LoVo (cell line): Measurements from ENCODE around the gene RNF125.
"Not testable (repeated sequence)": the region's sequence is repeated elsewhere in the genome, so short reads cannot be mapped to it uniquely, and the experiment has no call there.

Source experiments
- DNase-seq: peaks from one replicate; pipeline ENCODE4 v3.0.0-alpha.2; 2016; ENCODE audit warnings: low spot score

Gene RNF125

DNA sequence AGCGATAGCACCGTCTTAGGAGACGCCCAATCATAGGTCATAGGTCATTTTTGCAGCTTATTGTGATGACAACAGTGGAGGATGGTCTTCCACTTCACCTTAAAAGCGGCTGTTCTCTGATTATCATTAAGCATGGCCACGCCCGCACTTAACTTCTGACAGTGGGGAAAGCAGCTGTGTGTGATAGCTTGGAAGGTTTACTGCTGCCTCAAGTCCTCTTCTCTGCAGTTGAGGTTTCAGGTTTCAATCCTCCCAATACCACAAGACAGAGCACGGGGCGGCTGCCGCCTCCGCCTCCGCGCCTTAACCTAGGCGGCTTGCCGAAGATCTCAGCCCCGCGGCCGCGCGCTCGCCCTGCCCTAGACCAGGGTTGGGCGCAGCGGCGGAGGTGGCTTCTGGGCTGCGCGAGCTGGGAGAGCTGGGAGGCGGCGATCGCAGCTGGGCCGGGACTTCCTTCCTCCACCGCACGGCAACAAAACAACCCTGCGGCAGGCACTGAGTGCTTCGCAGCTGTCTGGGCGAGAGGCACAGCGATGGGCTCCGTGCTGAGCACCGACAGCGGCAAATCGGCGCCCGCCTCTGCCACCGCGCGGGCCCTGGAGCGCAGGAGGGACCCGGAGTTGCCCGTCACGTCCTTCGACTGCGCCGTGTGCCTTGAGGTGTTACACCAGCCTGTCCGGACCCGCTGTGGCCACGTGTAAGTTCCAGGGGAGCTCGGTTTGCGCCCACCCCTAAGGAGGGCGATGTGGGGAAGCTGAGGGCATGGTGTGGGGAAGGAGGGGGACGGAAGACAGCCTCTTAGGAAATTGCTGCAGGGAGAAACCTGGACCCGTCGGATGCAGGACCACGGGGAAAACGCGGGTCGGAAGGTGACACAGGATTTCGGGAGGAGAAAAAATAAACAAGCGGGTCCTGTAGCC is at the start of gene RNF125:
RNF125 (plus strand) TSS at position 495 of the 920 bp plus-strand sequence; CDS start at position 534, 39 bp downstream.
- peak; percentile 74 for DNase-seq

- DNase-seq, result no peak
These were observed 48.0 kb upstream of the RNF125 start for GRCh38 chr18:31970617-31971016.

DNA sequence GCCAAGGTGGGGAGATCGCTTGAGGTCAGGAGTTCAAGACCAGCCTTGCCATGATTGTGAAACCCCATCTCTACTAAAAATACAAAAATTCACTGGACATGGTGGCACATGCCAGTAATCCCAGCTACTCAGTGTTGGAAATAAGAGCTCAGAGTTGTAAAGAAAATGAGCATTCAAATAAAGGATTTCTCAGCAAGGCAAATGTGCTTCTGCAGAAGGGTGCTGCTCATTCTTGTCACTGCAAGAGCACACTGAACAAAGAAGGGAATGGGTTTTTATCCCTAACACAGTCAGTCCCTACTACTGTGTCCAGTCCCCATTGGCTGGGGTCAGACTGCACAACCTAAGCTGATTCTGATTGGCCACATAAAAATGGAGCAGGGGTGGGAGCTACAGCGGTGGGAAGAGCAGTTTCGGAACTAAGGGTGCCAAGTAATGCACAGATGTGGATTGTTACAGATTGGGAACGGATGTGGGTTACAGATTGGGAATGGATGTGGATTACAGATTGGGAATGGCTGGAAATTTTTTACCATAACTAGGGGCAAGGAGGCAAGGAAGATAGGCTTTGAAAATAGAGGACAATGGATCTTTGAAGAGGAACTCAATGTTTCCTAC is 44.6 kb upstream of the RNF125 start:
- DNase-seq, result no peak

- no peak for DNase-seq
These were observed 42.4 kb upstream of the RNF125 start for GRCh38 chr18:31976242-31976641.

DNA sequence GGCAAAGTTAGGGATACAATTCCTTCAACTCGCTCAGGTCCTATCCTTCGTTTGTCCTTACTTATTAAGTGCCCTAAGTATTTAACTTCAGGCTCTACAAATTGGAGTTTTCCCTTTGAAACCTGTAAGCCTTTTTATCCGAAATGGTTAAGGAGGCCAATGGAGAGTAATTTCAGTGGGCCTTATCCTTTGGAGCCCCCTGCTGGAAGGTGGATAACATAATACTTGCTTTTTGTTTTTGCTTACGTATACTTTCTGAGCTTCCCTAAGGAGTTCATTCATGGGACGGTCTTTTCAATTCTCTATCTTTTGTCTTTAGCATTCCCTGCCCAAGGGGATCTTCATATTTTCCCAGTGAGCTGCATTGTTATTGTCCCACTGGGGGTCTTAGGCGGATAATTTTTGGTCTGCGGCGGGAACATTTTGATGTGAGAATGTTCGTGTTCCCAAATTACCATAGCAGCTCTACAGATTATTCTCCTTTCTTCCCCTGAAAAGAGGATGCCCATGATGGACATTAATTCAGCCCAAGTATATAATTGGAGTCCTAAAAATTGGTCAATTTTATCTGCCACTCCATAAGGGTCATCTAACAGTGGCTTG is 41.3 kb upstream of the RNF125 start:
- DNase-seq, result peak; percentile 39

GRCh38 chr18:31978616-31979015 is 40.0 kb upstream of the RNF125 start:
- DNase-seq, result no peak

DNA sequence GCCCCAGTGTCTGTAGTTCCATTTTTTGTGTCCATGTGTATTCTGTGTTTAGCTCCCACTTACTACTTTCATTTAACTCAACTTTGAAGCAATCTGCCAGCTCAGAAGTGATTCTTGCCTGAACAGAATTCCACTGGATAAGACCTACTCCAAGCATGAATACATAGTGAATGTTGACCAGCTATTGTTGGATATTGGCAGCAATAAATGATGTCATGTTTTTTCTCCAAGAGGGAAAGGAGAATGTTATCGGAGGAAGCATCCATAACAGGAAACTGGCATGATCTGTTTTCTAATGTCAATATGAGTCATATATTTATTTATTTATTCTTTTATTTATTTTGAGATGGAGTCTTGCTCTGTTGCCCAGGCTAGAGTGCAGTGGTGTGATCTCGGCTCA is 38.9 kb upstream of the RNF125 start:
- DNase-seq, result no peak

GRCh38 chr18:31980863-31981262 is 37.8 kb upstream of the RNF125 start:
- DNase-seq, result no peak

DNA sequence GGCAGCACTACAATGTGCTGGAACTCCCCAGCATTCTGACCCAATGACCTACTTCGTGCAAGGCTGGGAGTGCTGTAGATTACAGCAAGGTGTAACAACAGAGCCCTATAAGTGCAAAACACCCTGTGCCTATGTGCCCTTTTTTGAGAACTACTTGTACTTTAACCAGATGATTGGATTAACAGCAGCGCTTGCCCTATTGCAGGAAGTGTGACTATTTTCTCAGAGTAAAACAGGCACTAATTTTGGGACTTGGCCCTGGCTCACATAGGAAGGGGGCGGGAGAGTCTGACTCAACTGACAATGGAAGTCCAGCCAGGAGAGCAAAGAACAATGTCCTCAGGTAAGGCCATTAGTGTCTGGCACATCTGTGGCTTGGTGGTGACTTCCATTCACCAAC is 35.6 kb upstream of the RNF125 start:
- no peak for DNase-seq

- DNase-seq, result no peak
These were observed 34.6 kb upstream of the RNF125 start for GRCh38 chr18:31983976-31984375.

DNA sequence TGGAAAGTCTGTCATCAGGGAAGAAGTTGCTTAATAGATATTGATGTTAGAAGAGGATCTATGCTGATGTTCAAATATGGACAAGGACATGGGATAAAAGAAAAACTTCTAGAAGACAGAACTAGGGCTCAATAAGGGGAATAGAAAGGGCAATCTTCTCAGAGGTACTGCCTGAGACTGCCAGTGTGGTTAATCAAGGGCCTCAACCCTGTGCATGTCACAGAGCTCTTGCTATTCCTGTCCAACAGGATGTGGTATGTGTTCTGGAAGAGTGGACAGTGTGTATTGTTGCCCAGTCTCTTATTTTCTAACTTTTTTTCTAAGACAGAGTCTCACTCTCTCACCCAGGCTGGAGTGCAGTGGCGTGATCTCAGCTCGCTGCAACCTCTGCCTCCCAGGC is 27.8 kb upstream of the RNF125 start:
- no peak for DNase-seq

DNA sequence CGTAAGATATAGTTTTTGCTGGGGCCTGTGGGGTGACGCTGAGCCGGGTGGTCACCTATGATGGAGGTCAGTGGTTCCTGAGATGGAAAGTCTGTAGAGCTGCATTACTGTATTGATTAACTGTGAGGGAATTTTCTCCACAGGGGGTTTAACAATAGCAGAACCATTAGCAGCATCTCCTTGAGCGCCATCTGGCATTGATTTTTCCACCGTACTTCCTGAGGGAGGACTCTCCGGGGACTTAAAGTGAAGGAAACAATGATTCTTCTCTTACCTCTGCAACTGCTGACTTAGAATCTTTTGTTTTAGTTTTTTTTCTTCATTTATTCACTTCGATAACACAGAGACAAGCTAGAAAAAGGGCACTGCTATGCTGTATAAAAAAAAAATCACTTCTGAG is 22.6 kb upstream of the RNF125 start:
- DNase-seq, result no peak

- no peak for DNase-seq
These were observed 19.7 kb upstream of the RNF125 start for GRCh38 chr18:31998880-31999412.

- not testable (repeated sequence) for DNase-seq
These were observed 17.5 kb upstream of the RNF125 start for GRCh38 chr18:32001141-32001540.

DNA sequence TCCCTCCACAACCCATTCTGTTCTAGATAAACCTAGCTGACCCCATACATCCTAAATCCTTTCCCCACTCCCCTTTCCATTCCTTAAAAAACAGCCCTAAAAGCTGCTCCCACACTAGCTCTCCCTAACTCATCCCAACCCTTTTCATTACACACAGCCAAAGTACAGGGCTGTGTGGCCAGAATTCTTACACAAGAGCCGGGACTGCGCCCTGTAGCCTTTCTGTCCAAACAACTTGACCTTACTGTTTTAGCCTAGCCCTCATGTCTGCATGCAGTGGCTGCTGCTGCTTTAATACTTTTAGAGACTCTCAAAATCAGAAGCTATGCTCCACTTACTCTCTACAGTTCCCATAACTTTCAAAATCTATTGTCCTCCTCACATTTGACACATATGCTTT is 14.8 kb upstream of the RNF125 start:
- DNase-seq, result not testable (repeated sequence)

GRCh38 chr18:32010124-32010721 is 8.4 kb upstream of the RNF125 start:
- no peak for DNase-seq

DNA sequence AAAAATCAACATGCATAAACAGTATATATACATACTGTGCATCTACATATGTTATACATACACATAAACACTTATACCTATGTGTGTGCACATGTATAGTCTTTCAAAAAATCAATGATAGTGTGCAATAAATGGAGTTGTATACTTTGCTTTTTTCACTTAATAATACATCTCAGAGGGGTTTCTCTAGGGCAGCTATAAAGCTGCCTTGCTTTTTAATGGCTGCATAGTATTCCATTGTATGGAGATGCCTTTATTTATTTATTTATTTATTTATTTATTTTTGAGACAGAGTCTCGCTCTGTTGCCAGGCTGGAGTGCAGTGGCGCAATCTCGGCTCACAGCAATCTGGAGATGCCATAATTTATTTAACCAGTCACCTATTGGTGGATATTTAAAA is 7.4 kb upstream of the RNF125 start:
- DNase-seq, result no peak

DNA sequence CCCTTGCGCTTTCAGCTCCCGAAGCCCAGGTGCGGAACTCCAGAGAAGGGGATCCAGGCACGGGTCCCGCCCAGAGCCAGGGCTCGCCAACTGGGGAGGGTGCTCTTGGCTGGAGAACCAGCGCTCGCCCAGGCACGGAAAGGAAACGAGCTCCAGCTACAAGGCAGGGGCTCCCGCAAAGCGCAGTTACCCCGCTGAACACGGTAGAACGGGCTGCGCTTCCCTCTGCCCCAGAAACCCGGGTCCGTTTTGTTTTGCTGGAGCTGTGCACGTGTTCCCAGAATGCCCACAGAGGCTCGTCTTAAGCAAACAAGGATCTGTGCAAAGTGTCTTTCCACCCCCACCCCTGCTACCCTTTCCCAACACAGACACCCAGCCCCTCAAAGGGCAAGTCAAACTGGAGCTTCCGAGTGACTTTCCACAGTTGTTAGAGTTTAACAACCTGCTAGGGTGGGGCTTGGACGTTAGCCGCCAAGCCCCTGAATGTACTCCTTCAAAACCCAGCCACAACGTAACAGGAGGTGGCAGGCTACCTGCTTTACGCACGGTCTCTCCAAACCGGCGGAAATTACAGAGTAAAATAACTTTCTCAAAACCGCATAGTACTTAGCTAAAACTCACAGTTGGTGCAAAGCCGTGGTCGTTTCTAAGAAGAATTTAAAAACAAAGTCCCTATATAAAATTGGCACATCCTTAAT is 775 bp downstream of the RNF125 start:
- peak; percentile 25 for DNase-seq

- not testable (repeated sequence) for DNase-seq
These were observed 1.5 kb downstream of the RNF125 start for GRCh38 chr18:32019949-32020625.

GRCh38 chr18:32021756-32022564 is 3.3 kb downstream of the RNF125 start:
- DNase-seq, result no peak
